ENCODE data around the gene CACNA1C. TPM values are rescaled to one million over a fixed set of nuclear protein-coding genes. Genes with fewer than 3 reads are reported as not detected.

CACNA1C gene
- total RNA-seq, 4 donors from 2014 or later, result 0.38 to 2.4 (median 1.4) TPM

DNA sequence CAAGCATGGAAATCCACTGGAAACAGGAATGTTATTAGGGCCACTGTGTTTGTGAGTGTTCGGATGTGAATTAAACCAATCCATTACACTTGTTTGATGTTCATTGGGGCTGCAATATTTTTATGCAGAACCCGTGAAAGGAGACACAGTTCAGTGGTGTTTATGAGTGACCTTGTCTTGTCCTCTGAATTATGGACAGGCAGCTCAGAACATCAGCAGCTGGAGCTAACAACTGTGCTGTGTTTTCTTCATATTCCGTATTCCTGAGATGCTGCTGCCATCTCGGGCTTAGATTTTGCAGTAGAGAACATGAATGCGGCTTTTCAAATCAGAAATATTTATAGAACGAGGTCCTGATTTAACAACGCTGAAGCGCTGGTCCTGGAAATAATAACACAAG lies 20.3 kb upstream of the CACNA1C start:
- no peak for TF ChIP-seq POLR2A (IDR thresholded peaks at IDR 0.05)
- TF ChIP-seq, protein P1, sequence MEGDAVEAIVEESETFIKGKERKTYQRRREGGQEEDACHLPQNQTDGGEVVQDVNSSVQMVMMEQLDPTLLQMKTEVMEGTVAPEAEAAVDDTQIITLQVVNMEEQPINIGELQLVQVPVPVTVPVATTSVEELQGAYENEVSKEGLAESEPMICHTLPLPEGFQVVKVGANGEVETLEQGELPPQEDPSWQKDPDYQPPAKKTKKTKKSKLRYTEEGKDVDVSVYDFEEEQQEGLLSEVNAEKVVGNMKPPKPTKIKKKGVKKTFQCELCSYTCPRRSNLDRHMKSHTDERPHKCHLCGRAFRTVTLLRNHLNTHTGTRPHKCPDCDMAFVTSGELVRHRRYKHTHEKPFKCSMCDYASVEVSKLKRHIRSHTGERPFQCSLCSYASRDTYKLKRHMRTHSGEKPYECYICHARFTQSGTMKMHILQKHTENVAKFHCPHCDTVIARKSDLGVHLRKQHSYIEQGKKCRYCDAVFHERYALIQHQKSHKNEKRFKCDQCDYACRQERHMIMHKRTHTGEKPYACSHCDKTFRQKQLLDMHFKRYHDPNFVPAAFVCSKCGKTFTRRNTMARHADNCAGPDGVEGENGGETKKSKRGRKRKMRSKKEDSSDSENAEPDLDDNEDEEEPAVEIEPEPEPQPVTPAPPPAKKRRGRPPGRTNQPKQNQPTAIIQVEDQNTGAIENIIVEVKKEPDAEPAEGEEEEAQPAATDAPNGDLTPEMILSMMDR (IDR thresholded peaks at IDR 0.05), result no peak
- no peak for DNase-seq (ENCODE audit: low spot score in 2 of 2)
- H3K4me3 ChIP-seq (ENCODE audit: low read depth, poor library complexity, severe bottlenecking), result no peak overlapping the region
- intact Hi-C loops (cut with DNase I; ENCODE audit: low total_unique reads), result loop anchor here (10.0 kb wide), 1 partner anchor 552 kb away; no protein-coding TSS in a partner anchor
- WGBS, 2 donors, result 84 to 88% methylated on average over 8 of the region's 8 CpGs

DNA sequence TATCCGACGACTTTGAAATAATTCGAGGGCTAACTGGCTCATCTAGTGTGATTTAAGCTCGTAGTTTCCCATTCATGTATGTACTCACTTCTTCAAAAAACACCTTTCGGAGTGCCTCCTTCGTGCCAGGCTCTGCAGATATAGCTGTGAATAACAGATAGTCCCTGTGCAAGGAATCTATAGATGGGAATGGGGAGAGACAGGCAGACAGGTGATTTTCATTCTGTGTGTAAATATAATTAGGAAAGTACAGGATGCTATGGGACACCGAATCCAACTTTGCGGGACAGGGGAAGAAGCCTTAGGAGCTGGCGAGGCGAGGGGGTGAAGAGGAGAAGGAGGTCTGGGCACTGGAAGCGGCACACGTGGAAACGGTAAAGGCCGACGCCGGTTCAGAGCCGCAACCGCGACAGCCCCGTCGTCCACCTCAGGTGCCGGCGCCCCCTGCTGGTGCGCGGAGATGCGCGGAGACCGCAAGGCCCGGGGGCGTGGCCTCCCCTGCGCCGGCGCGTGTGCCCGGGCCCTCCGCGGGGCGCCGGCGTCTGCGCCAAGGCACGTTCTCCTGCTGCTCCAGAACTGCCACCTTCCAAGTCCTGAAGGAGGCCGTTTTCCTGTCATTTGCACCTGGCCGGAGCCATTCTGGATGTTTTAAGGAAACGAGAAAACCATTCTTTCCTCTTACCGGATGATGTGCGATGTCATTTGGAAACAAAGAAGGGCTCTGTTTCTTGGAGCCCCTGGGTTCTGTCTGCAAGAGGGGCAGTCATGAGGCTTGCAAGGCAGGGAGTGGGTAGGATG lies 18.0 kb upstream of the CACNA1C start:
- no peak for TF ChIP-seq POLR2A (IDR thresholded peaks at IDR 0.05)
- TF ChIP-seq, protein P1 (IDR thresholded peaks at IDR 0.05), result no peak
- no peak overlapping the region for H3K4me3 ChIP-seq (ENCODE audit: low read depth, poor library complexity, severe bottlenecking)
- peak; percentile 60 to 96 for DNase-seq (ENCODE audit: low spot score in 2 of 2)
- WGBS, 2 donors, result 19 to 23% methylated on average over 24 to 28 of the region's 47 CpGs
- intact Hi-C loops (cut with DNase I; ENCODE audit: low total_unique reads), result loop anchor here (10.0 kb wide), 1 partner anchor 550 kb away; no protein-coding TSS in a partner anchor

DNA sequence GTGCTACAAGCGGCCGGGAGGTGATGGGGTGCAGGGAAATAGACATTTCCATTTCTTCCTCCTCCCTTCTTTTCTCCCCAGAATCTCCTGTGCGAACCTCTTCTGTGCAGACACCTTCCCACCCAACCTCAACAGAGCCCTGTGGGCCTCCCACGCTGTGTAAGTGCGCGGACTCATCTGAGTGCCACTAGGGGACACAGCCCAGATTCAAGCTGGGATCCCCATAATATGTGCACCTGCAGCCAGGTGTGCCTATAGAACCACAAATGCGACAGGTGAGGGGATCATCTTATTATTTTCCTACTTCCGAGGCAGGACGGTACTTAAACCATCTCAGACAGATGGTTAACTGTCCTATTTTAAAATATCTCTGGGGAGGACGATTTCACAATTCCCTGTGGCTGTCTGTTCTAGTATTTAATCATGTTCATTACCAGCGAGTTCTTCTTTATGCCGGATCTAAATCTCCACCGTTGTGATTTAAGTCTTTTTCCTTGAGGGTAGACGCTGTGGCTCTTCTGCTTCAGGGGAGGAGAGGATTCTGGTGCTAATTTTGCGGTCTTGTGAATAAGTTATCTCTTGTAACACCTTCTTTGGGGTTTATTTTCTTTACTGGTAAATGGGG lies 17.2 kb upstream of the CACNA1C start:
- no peak for DNase-seq (ENCODE audit: low spot score in 2 of 2)
- no peak overlapping the region for H3K4me3 ChIP-seq (ENCODE audit: low read depth, poor library complexity, severe bottlenecking)
- intact Hi-C loops (cut with DNase I; ENCODE audit: low total_unique reads), result loop anchor here (10.0 kb wide), 1 partner anchor 549 kb away; no protein-coding TSS in a partner anchor
- WGBS, 2 donors, result 45 to 47% methylated on average over 15 of the region's 15 CpGs
- no peak for TF ChIP-seq POLR2A (IDR thresholded peaks at IDR 0.05)
- TF ChIP-seq, protein P1 (IDR thresholded peaks at IDR 0.05), result no peak

DNA sequence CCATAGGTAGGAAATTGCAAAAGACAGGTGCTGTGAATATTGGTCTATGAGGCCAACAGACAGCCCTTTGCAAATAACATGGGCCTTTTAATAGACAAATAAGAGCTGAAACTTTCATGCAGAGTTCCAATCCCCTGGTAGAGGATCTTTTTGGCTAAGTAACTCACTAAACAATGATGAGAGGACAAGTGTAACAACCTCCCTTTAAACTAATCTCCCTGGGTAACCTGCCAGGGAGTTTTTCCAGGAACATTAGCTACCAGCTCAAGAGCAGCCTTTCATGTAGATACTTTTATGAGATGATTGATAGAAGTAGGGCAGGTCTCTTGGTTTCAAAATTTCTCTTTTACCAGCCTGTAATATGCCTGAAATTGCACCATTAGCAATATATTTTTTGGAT lies 13.8 kb upstream of the CACNA1C start:
- no peak overlapping the region for H3K4me3 ChIP-seq (ENCODE audit: low read depth, poor library complexity, severe bottlenecking)
- intact Hi-C loops (cut with DNase I; ENCODE audit: low total_unique reads), result loop anchor here (10.0 kb wide), 1 partner anchor 546 kb away; no protein-coding TSS in a partner anchor
- TF ChIP-seq, protein P1 (IDR thresholded peaks at IDR 0.05), result no peak
- TF ChIP-seq POLR2A (IDR thresholded peaks at IDR 0.05), result no peak
- DNase-seq (ENCODE audit: low spot score in 2 of 2), result no peak

DNA sequence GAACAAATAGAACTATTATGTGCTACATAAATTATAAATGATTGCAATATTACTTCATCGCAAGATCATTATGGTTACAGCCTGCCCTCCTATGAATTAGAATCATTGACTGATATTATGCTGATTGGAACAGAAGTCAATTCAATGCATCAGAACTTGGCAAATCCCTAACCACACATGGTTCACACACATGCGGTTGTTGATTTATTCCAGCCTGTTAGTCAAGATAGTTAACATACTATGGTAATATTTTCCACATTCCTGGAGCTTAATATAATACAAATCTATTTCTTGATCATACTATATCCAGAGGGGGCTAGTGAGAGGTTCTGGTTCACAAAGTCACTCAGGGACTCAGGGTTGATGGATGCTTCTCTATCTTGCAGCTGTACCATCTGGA lies 9.7 kb upstream of the CACNA1C start:
- no peak overlapping the region for H3K4me3 ChIP-seq (ENCODE audit: low read depth, poor library complexity, severe bottlenecking)
- WGBS, 2 donors, result 65 to 67% methylated on average over 2 of the region's 2 CpGs
- DNase-seq (ENCODE audit: low spot score in 2 of 2), result no peak
- intact Hi-C loops (cut with DNase I; ENCODE audit: low total_unique reads), result no loop called here
- no peak for TF ChIP-seq POLR2A (IDR thresholded peaks at IDR 0.05)
- TF ChIP-seq, protein P1 (IDR thresholded peaks at IDR 0.05), result no peak
